ENCODE measurements around the gene MRC1. TPM values are rescaled to one million over a fixed set of nuclear protein-coding genes. Genes with fewer than 3 reads are reported as not detected.

Gene MRC1
- total and polyA plus RNA-seq, 10 of the 15 experiments (the other 5 are each of a cell fraction or from before 2014, with no cell fraction given) = 0.01 to 0.21 (median 0.03) TPM; not detected in 5

DNA sequence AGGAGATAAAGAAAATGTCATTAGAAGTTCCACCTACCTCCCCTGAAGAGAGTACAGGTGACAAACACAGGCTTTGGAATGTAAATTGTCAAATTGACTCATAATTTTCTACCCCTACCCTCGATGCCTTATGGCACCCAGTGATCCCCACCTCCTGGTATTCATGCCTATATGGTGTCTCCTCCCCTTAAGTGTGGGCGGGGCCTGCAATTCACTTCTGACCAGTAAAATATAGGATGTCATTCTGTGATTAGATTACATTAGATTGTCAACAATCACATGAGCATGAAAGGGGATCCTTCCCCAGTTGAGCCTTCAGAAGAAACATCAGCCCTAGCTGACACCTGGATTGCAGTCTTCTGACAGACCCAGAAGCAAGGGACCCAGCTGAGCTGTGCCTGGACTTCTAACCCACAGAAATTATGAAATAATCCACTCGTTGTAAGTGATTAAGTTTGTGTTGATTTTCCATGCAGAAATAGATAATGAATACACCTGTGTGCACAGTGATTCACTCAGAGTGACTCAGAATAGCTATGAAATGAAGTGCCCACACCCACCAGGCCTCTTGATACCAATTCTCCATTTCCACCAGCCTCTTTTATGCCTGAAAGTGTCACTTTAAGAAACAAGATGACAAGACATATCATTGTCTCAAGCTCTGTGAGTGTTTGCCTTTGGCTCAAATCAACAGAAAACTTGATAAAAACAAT, 134.0 kb downstream of the MRC1 start:
- H4K20me1 ChIP-seq (ENCODE audit: control insufficient read depth, insufficient read depth) = no peaks in the 10 kb centered on the region
- H3K27ac ChIP-seq (ENCODE audit: control insufficient read depth, insufficient read depth) = no peak overlapping the region
- ATAC-seq (no peak), DNase-seq (ENCODE audit: low read depth, low spot score) (no peak), FAIRE-seq (no peak)
- H3K4me2 ChIP-seq (ENCODE audit: control insufficient read depth, insufficient read depth) = no peak overlapping the region
- intact Hi-C loops (cut with micrococcal nuclease; ENCODE audit: unreplicated experiment) (no loop called here), in situ Hi-C loops (cut with MboI) (no loop called here)
- no TSS peak for BruUV-seq (replicated peaks)
- H3K4me1 ChIP-seq (ENCODE audit: control insufficient read depth, insufficient read depth, low read length) = no peaks in the 10 kb centered on the region
- WGBS (ENCODE audit: insufficient coverage, insufficient replicate concordance, low lambda C conversion rate, missing lambda C conversion rate) = 6% methylated on average over 3 of the region's 3 CpGs
- no peak overlapping the region for H2AFZ ChIP-seq (ENCODE audit: control insufficient read depth, low read depth, low read length)
- ChIA-PET POLR2A (no interaction called here), RAD21 (ENCODE audit: unreplicated experiment) (interaction anchor here (0.7 kb wide), 1 partner anchor 89 kb away, joined by 5 read pairs; no protein-coding TSS in a partner anchor), SMC1A (ENCODE audit: uncharacterized antibody, unreplicated experiment) (no interaction called here), CTCF (no interaction called here)
- no peaks in the 10 kb centered on the region for H3K9me3 ChIP-seq (replicated peaks; ENCODE audit: control insufficient read depth, insufficient read depth, low read length)
- no peak overlapping the region for H3K9ac ChIP-seq (ENCODE audit: control insufficient read depth, insufficient read depth, low read length)
- H3K27me3 ChIP-seq (replicated peaks in 1 of 2; ENCODE audit: control insufficient read depth in 2 of 2, insufficient read depth in 2 of 2, low read length in 1 of 2) = no peaks in the 10 kb centered on the region
- H3K4me3 ChIP-seq = no peak overlapping the region
- no peaks in the 10 kb centered on the region for H3K36me3 ChIP-seq (ENCODE audit: control insufficient read depth in 2 of 2, insufficient read depth in 2 of 2, low read length in 1 of 2)
- H3K79me2 ChIP-seq (ENCODE audit: control insufficient read depth, insufficient read depth, low read length) = no peaks in the 10 kb centered on the region
- TF ChIP-seq TARDBP (IDR thresholded peaks at IDR 0.05; ENCODE audit: borderline replicate concordance) (no peak), SRF (IDR thresholded peaks at IDR 0.05; ENCODE audit: low read depth in 2 of 2, low read length in 2 of 2) (no peak), GATAD2B (conservative IDR thresholded peaks at IDR 0.05; ENCODE audit: low read depth) (no peak), IKZF2 (IDR thresholded peaks at IDR 0.05) (no peak), ZBTB11 (CRISPR knock-in tag; IDR thresholded peaks at IDR 0.05) (no peak), CHD1 (IDR thresholded peaks at IDR 0.05; ENCODE audit: low read depth, low read length) (no peak), SIN3A (IDR thresholded peaks at IDR 0.05; ENCODE audit: low read depth, low read length) (no peak), NFYA (IDR thresholded peaks at IDR 0.05; ENCODE audit: borderline replicate concordance, low read depth, low read length) (no peak), E2F8 (IDR thresholded peaks at IDR 0.05; ENCODE audit: low read depth, partially characterized antibody) (no peak), PAX5 (IDR thresholded peaks at IDR 0.05; ENCODE audit: borderline replicate concordance, low read depth, low read length) (no peak), SMAD5 (IDR thresholded peaks at IDR 0.05; ENCODE audit: low read depth) (no peak)
- TF ChIP-seq, protein P1, sequence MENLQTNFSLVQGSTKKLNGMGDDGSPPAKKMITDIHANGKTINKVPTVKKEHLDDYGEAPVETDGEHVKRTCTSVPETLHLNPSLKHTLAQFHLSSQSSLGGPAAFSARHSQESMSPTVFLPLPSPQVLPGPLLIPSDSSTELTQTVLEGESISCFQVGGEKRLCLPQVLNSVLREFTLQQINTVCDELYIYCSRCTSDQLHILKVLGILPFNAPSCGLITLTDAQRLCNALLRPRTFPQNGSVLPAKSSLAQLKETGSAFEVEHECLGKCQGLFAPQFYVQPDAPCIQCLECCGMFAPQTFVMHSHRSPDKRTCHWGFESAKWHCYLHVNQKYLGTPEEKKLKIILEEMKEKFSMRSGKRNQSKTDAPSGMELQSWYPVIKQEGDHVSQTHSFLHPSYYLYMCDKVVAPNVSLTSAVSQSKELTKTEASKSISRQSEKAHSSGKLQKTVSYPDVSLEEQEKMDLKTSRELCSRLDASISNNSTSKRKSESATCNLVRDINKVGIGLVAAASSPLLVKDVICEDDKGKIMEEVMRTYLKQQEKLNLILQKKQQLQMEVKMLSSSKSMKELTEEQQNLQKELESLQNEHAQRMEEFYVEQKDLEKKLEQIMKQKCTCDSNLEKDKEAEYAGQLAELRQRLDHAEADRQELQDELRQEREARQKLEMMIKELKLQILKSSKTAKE (IDR thresholded peaks at IDR 0.05; ENCODE audit: low read depth, poor library complexity, severe bottlenecking) = no peak
- TF ChIP-seq, protein P2, sequence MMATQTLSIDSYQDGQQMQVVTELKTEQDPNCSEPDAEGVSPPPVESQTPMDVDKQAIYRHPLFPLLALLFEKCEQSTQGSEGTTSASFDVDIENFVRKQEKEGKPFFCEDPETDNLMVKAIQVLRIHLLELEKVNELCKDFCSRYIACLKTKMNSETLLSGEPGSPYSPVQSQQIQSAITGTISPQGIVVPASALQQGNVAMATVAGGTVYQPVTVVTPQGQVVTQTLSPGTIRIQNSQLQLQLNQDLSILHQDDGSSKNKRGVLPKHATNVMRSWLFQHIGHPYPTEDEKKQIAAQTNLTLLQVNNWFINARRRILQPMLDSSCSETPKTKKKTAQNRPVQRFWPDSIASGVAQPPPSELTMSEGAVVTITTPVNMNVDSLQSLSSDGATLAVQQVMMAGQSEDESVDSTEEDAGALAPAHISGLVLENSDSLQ (IDR thresholded peaks at IDR 0.05) = no peak

All from GM12878 (cell line).